IPS DF 6.9 (cell line): ENCODE data around the gene HOXC4.

Experiments used
- DNase-seq: peaks from one replicate; pipeline ENCODE4 v3.0.0-alpha.2; 2013; ENCODE audit warnings: low read depth, low spot score
- H3K27ac ChIP-seq: one replicate; pipeline ENCODE4 v1.5.1; 2013; ENCODE audit warnings: low read length, control low read depth
- H3K27me3 ChIP-seq: 2 replicates; pipeline ENCODE4 v1.6.1; 2013; ENCODE audit warnings: mild to moderate bottlenecking, low read length; ENCODE audit not compliant: control insufficient read depth, insufficient read depth
- H3K36me3 ChIP-seq: 2 replicates; pipeline ENCODE4 v1.6.1; 2013; ENCODE audit warnings: low read length; ENCODE audit not compliant: control insufficient read depth, insufficient read depth
- H3K4me1 ChIP-seq: 2 replicates; pipeline ENCODE4 v1.6.1; 2013; ENCODE audit warnings: low read length; ENCODE audit not compliant: control insufficient read depth, insufficient read depth
- H3K4me3 ChIP-seq: 2 replicates; pipeline ENCODE4 v1.5.1; 2013; ENCODE audit warnings: mild to moderate bottlenecking, low read length
- H3K9me3 ChIP-seq: 2 replicates; pipeline ENCODE4 v1.6.1; 2013; ENCODE audit warnings: low read length, inconsistent platforms; ENCODE audit not compliant: control insufficient read depth, insufficient read depth
- WGBS: extraction: QIAGEN DNeasy Blood & Tissue Kit; methylation state at CpG from one replicate; pipeline ENCODE4 v1.1.7; 2013; ENCODE audit warnings: mixed read lengths, missing lambda C conversion rate; ENCODE audit not compliant: insufficient read length, insufficient coverage; 5-methylcytosine and 5-hydroxymethylcytosine counted together

HOXC4 gene

GRCh38 chr12:54042970-54043853, 10.4 kb upstream of the HOXC4 start:
- WGBS, result no CpG with 5 or more reads among the region's 6 CpGs
- H3K36me3 ChIP-seq, result no peaks in the 10 kb centered on the region
- no peak for DNase-seq
- no peak overlapping the region for H3K27ac ChIP-seq
- H3K9me3 ChIP-seq, result no peaks in the 10 kb centered on the region
- H3K27me3 ChIP-seq, result peaks cover 97% of the 10 kb centered on the region
- peaks cover 2% of the 10 kb centered on the region; the same call in 1 of the 2 replicates for H3K4me1 ChIP-seq
- H3K4me3 ChIP-seq, result no peak overlapping the region

GRCh38 chr12:54044425-54045103, 9.1 kb upstream of the HOXC4 start:
- peaks cover 97% of the 10 kb centered on the region for H3K27me3 ChIP-seq
- H3K4me1 ChIP-seq, result peaks cover 2% of the 10 kb centered on the region; the same call in 1 of the 2 replicates
- DNase-seq, result no peak
- WGBS, result no CpG with 5 or more reads among the region's 5 CpGs
- no peak overlapping the region for H3K27ac ChIP-seq
- H3K9me3 ChIP-seq, result no peaks in the 10 kb centered on the region
- no peaks in the 10 kb centered on the region for H3K36me3 ChIP-seq
- H3K4me3 ChIP-seq, result no peak overlapping the region

DNA sequence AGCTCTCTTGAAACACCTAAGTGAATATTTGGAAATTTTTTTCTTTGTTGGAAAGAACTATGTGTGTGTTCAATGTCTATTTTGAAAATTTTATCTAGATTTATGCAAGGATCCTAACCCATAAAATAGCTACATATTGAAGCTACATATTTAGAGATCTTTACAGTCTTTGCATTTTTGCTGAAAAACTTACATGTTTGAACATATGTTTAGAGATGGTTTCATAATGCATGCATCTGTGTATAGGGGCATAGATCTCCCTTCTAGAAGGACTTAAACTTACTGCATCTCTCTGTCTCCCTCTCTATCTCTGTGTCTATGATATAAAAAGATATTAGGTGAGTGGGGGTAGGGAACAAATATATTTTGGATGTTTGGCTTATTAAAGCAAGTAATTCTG, 8.2 kb upstream of the HOXC4 start:
- peaks cover 96% of the 10 kb centered on the region for H3K27me3 ChIP-seq
- no peak for DNase-seq
- peaks cover 2% of the 10 kb centered on the region; the same call in 1 of the 2 replicates for H3K4me1 ChIP-seq
- H3K9me3 ChIP-seq, result no peaks in the 10 kb centered on the region
- H3K36me3 ChIP-seq, result no peaks in the 10 kb centered on the region
- H3K4me3 ChIP-seq, result no peak overlapping the region
- H3K27ac ChIP-seq, result no peak overlapping the region

DNA sequence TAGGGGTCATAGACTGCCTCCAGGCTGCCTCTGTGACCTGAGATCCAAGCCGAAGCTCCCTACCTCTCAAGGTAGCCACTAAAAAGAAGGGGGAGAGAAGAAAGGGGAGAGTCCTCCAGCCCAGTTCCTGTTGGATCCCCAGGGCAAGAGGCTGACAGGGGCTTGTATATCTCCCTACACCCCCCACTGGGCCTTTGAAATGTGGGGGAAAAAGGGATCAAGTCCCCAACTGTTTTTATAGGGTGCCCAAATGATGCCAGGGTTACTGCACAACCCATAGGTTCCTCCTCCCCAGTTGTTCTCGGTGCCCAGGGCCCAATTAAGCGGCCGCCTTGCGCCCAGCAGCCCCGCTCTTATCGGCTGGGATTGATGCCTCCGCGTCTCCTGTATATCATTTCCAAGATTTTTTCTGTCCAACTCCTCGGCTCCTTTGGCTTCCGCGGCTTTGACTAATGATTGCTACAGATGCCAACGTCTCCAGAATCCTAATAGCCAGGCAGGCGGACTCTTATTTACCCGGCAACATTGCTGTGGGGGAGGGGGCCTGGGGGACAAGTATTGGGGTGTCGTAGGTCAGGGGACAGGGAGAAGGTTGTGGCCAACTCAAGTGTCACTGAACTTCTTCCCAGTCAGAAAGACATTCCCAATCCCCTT, 7.6 kb upstream of the HOXC4 start:
- no CpG with 5 or more reads among the region's 16 CpGs for WGBS
- H3K4me1 ChIP-seq, result peaks cover 2% of the 10 kb centered on the region; the same call in 1 of the 2 replicates
- H3K27me3 ChIP-seq, result peaks cover 96% of the 10 kb centered on the region
- H3K9me3 ChIP-seq, result no peaks in the 10 kb centered on the region
- H3K27ac ChIP-seq, result no peak overlapping the region
- H3K4me3 ChIP-seq, result no peak overlapping the region
- no peaks in the 10 kb centered on the region for H3K36me3 ChIP-seq
- no peak for DNase-seq

DNA sequence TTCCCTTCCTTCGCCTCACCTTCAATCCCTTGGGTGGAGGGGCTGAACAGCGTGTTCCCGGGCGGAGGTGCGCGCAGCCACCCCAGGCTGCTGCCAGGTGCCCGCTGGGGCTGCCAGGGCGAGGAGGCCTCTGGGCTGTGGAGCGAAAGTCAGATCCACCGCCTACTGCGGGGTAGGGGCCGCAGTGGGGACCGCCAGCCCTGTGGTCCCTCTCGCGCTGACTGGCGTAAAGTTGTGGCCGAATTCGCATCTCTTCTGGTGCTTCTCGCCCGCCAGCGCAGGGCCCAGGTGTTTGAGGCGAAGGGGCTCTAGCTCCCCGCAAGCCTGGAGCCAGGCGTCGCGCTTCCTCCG, 6.9 kb upstream of the HOXC4 start:
- H3K27ac ChIP-seq, result no peak overlapping the region
- H3K27me3 ChIP-seq, result peaks cover 96% of the 10 kb centered on the region
- H3K36me3 ChIP-seq, result no peaks in the 10 kb centered on the region
- no peak for DNase-seq
- H3K4me3 ChIP-seq, result no peak overlapping the region
- WGBS, result no CpG with 5 or more reads among the region's 27 CpGs
- peaks cover 2% of the 10 kb centered on the region; the same call in 1 of the 2 replicates for H3K4me1 ChIP-seq
- H3K9me3 ChIP-seq, result no peaks in the 10 kb centered on the region

DNA sequence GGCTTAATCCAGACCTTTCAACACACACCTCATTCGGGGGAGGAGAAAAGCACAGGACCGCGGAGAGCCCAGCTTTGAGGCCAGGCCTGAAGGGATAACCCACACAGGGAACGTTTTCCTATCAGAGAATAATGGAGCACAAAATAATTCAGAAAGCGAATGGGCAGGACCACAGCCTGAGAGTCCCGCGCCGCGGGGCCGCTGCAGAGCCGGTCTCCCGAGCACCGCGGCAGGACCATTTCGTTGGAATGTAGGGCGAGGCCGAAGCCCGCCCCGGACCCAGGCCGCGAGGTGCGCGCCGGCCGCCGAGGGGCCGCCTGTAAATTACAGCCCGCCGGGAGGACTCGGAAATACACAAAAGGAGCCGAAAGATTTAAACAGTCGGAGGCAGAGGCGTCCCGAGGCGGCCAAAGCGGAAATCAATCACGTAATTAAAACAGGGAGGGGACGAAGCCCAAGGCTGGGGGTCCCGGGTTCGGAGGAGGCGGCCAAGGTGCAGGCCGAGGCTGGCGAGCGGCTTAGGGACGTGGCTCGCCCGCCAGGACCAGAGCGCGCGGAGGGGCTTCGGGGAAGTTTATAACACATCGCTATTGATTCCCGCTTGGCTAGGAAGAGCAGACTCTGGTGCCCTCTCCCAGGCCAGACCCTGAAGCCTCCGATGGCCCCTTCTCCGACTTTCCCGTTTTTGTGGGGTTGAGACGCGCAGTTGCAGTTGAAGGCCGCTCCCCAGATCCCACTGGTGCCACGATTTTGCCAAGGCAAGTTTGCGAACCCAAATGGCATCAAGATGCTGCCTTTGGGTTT, 6.3 kb upstream of the HOXC4 start:
- Histone ChIP-seq H3K27me3 (peaks cover 98% of the 10 kb centered on the region), H3K27ac (no peak overlapping the region), H3K36me3 (no peaks in the 10 kb centered on the region), H3K4me3 (no peak overlapping the region), H3K4me1 (peaks cover 2% of the 10 kb centered on the region; the same call in 1 of the 2 replicates), H3K9me3 (no peaks in the 10 kb centered on the region)
- WGBS, result no CpG with 5 or more reads among the region's 61 CpGs
- no peak for DNase-seq

- H3K4me3 ChIP-seq, result no peak overlapping the region
- H3K27me3 ChIP-seq, result peaks cover 98% of the 10 kb centered on the region
- DNase-seq, result no peak
- H3K27ac ChIP-seq, result no peak overlapping the region
- WGBS, result no CpG with 5 or more reads among the region's 8 CpGs
- H3K36me3 ChIP-seq, result no peaks in the 10 kb centered on the region
- peaks cover 3% of the 10 kb centered on the region for H3K4me1 ChIP-seq
- H3K9me3 ChIP-seq, result no peaks in the 10 kb centered on the region
Measured at GRCh38 chr12:54047964-54048303, 5.7 kb upstream of the HOXC4 start.

DNA sequence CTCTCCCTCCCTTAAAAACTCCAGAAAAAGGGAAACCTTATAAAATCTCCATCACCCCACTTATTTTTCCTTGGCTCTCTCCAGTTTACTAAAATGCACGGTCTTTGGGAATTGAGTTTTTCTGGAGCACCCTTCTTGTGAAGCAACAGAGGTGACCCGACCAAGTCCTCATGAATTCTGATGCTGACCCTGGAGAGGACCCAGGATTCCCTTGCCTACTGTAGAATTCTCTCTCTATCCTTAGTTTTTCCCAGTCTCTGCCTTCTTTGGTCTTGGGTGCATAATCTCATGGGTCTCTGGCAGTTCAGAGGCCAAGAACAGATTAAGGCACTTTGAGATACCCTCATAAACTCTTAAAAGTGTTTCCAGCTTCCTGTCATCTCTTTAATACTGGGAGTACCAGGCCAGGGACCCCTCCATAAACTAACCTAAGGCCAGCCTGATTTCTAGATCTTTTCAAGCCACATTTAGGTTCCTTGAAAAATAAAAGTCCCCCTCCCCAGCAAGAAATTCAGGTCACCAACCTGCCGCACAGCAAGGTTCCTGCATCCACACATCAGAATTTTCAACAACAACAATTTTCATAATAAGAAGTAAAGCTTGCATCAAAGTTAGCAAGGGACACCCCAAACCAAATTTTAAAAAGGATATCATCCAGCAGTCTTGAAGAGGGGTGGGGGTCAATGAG, 5.1 kb upstream of the HOXC4 start:
- DNase-seq, result no peak
- no peak overlapping the region for H3K4me3 ChIP-seq
- H3K27ac ChIP-seq, result no peak overlapping the region
- H3K27me3 ChIP-seq, result peaks cover 98% of the 10 kb centered on the region
- WGBS, result no CpG with 5 or more reads among the region's 3 CpGs
- H3K36me3 ChIP-seq, result no peaks in the 10 kb centered on the region
- peaks cover 5% of the 10 kb centered on the region for H3K4me1 ChIP-seq
- no peaks in the 10 kb centered on the region for H3K9me3 ChIP-seq

GRCh38 chr12:54049108-54049507, 4.5 kb upstream of the HOXC4 start:
- Histone ChIP-seq H3K4me3 (no peak overlapping the region), H3K27ac (no peak overlapping the region), H3K27me3 (peaks cover 98% of the 10 kb centered on the region), H3K9me3 (no peaks in the 10 kb centered on the region), H3K36me3 (no peaks in the 10 kb centered on the region), H3K4me1 (peaks cover 5% of the 10 kb centered on the region)
- no CpG with 5 or more reads among the region's 6 CpGs for WGBS
- no peak for DNase-seq

DNA sequence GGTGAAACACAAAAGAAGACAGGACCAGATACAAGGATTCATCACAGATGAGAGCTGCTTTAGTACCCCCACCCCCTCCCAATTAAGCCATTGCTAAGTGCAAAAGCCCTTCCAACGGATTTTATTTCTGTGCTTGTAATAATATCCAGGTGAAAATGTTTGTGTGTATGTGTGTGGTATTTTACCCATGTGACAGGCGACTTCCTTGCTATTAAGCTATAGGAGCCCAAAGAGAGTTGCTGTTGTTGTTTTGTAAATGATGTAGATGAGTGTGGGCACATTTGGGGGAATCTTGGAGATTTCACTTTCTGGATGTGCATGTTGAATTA, 3.2 kb upstream of the HOXC4 start:
- no peak overlapping the region for H3K4me3 ChIP-seq
- no peak for DNase-seq
- no CpG with 5 or more reads among the region's 2 CpGs for WGBS
- H3K27me3 ChIP-seq, result peaks cover 98% of the 10 kb centered on the region
- no peak overlapping the region for H3K27ac ChIP-seq
- H3K4me1 ChIP-seq, result peaks cover 6% of the 10 kb centered on the region
- no peaks in the 10 kb centered on the region for H3K9me3 ChIP-seq
- H3K36me3 ChIP-seq, result no peaks in the 10 kb centered on the region
